Mucosa of stomach (tissue), 1 donor: ENCODE measurements around the gene PLA2G2D.

Experiments used
- H3K27me3 ChIP-seq: one replicate; pipeline ENCODE4 v1.7.0; 2013; ENCODE audit warnings: mild to moderate bottlenecking, low read length; ENCODE audit not compliant: control insufficient read depth, insufficient read depth
- H3K36me3 ChIP-seq: one replicate; pipeline ENCODE4 v1.7.0; 2013; ENCODE audit warnings: low read length; ENCODE audit not compliant: control insufficient read depth, insufficient read depth
- H3K4me1 ChIP-seq: one replicate; pipeline ENCODE4 v1.7.0; 2013; ENCODE audit warnings: mild to moderate bottlenecking, low read length; ENCODE audit not compliant: control insufficient read depth, insufficient read depth
- H3K4me3 ChIP-seq: one replicate; pipeline ENCODE4 v1.7.0; 2013; ENCODE audit warnings: low read length
- H3K9ac ChIP-seq: one replicate; pipeline ENCODE4 v1.7.0; 2013; ENCODE audit warnings: mild to moderate bottlenecking, low read length, moderate library complexity
- H3K9me3 ChIP-seq: one replicate; pipeline ENCODE4 v1.7.0; 2013; ENCODE audit warnings: mild to moderate bottlenecking, low read length, moderate library complexity; ENCODE audit not compliant: control insufficient read depth
- donor health status: Pancreatic carcinoma.

PLA2G2D gene

GRCh38 chr1:20090641-20091040, 28.7 kb downstream of the PLA2G2D start:
- no peak overlapping the region for H3K9ac ChIP-seq
- no peaks in the 10 kb centered on the region for H3K4me1 ChIP-seq
- H3K9me3 ChIP-seq: no peaks in the 10 kb centered on the region
- no peaks in the 10 kb centered on the region for H3K27me3 ChIP-seq
- H3K36me3 ChIP-seq: no peaks in the 10 kb centered on the region
- no peak overlapping the region for H3K4me3 ChIP-seq

- Histone ChIP-seq H3K4me1 (no peaks in the 10 kb centered on the region), H3K9me3 (no peaks in the 10 kb centered on the region), H3K9ac (no peak overlapping the region), H3K4me3 (no peak overlapping the region), H3K36me3 (no peaks in the 10 kb centered on the region), H3K27me3 (no peaks in the 10 kb centered on the region)
Observed at GRCh38 chr1:20090119-20090518, 29.2 kb downstream of the PLA2G2D start.

DNA sequence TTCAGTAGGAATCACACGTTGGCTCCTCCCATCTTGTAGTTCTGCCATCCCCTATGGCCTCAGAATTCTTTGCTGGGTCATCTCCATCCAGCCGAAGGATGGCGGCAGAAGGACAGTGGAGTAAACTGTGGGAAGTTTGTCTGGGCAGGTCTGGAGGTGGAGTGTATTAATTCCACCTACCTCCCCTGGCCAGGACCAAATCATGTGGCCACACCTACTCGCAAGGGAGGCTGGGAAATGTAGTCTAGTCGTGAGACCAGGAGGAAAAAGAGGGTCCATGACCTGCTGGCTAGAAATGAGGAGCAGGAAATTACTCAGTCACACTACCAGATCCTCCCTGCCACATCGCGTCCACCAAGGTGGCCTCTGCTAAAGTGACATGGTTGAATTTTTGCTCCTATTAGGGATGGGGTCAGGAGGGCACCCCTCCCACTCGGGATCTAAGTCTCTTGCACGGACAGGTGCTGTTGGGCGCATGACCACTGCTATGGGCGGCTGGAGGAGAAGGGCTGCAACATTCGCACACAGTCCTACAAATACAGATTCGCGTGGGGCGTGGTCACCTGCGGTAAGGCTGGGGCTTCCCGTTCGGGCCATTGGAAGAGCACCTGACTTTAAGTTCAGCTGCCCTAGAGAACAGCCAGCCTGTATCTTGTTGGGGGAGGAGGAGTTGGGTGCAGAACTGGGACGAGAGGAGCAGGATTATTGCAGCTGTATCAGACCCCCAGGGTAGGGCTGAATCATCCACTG, 29.8 kb downstream of the PLA2G2D start:
- no peaks in the 10 kb centered on the region for H3K27me3 ChIP-seq
- no peaks in the 10 kb centered on the region for H3K36me3 ChIP-seq
- no peak overlapping the region for H3K4me3 ChIP-seq
- H3K4me1 ChIP-seq: no peaks in the 10 kb centered on the region
- H3K9ac ChIP-seq: no peak overlapping the region
- no peaks in the 10 kb centered on the region for H3K9me3 ChIP-seq

- Histone ChIP-seq H3K9ac (no peak overlapping the region), H3K4me1 (no peaks in the 10 kb centered on the region), H3K36me3 (no peaks in the 10 kb centered on the region)
Observed at GRCh38 chr1:20087668-20088067, 31.7 kb downstream of the PLA2G2D start.

GRCh38 chr1:20086800-20087199, 32.5 kb downstream of the PLA2G2D start:
- Histone ChIP-seq H3K27me3 (no peaks in the 10 kb centered on the region), H3K4me3 (no peak overlapping the region), H3K9ac (no peak overlapping the region), H3K36me3 (no peaks in the 10 kb centered on the region), H3K4me1 (no peaks in the 10 kb centered on the region), H3K9me3 (no peaks in the 10 kb centered on the region)

More at GRCh38 chr1:20087668-20088067, 31.7 kb downstream of the PLA2G2D start:
- no peak overlapping the region for H3K4me3 ChIP-seq
- no peaks in the 10 kb centered on the region for H3K9me3 ChIP-seq
- no peaks in the 10 kb centered on the region for H3K27me3 ChIP-seq

DNA sequence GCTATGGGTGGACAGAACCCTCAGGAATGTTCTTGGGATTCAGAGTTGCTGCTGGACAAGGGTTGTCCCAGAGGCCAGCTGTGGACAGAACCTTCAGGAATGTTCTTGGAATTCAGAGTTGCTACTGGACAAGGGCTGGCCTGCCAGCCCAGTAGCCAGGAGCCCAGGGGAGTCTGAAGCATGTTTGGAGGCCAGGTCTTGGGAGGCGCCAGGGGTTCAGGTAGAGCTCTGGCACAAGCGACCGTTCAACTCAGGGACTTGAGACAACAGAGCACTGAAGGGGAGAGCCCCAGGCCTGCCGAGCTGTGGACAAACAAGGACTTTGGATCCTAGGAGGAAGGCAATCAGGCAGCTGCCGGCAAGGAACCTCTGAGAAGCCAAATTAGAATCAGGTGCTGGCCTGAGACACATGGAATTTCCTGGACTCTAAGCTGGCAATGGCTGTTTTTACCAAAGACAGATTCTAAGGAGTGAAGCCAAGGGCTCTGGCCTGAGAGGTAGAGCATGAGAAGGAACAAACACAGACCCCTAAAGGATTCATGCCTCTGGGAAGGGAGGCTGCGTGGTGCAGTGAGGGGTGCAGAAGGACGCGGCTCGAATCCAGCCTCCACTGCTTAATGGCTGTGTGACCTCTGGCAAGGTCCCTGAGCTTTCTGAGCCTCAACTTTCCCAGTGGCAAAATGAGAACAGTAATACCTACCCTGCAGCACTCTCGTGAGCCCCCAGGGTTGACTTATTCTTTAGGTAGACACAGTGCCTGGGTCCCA, 36.0 kb downstream of the PLA2G2D start:
- Histone ChIP-seq H3K9ac (no peak overlapping the region), H3K27me3 (no peaks in the 10 kb centered on the region), H3K4me1 (no peaks in the 10 kb centered on the region), H3K9me3 (no peaks in the 10 kb centered on the region), H3K36me3 (no peaks in the 10 kb centered on the region), H3K4me3 (no peak overlapping the region)

DNA sequence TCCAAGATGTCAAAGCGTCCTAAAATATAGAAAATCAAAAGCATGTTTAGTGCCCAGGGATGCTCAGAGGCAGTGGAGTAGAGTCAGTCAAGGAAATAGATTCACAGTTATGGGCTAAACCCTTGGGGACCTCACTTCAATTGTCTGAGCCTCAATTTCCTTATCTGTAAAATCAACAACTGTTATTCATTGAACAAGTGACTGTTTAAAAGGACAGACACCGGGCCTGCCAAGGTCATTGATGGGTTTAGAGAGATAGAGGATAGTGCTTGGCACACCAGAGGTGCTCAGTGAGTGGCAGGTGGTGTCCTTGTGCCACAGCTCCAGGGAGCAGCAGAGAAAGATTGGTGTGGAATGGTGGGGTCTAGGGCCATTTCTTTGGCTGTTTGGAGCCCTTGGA, 36.6 kb downstream of the PLA2G2D start:
- no peaks in the 10 kb centered on the region for H3K27me3 ChIP-seq
- H3K4me3 ChIP-seq: no peak overlapping the region
- H3K36me3 ChIP-seq: no peaks in the 10 kb centered on the region
- H3K9me3 ChIP-seq: no peaks in the 10 kb centered on the region
- H3K4me1 ChIP-seq: no peaks in the 10 kb centered on the region
- H3K9ac ChIP-seq: no peak overlapping the region

- H3K4me1 ChIP-seq: no peaks in the 10 kb centered on the region
Observed at GRCh38 chr1:20081353-20081810, 38.0 kb downstream of the PLA2G2D start.

GRCh38 chr1:20080441-20081352, 38.6 kb downstream of the PLA2G2D start:
- Histone ChIP-seq H3K36me3 (no peaks in the 10 kb centered on the region), H3K9ac (no peak overlapping the region), H3K4me3 (no peak overlapping the region), H3K27me3 (no peaks in the 10 kb centered on the region), H3K9me3 (no peaks in the 10 kb centered on the region), H3K4me1 (no peaks in the 10 kb centered on the region)

More at GRCh38 chr1:20081353-20081810, 38.0 kb downstream of the PLA2G2D start:
- H3K36me3 ChIP-seq: no peaks in the 10 kb centered on the region
- H3K4me3 ChIP-seq: no peak overlapping the region
- H3K27me3 ChIP-seq: no peaks in the 10 kb centered on the region
- no peak overlapping the region for H3K9ac ChIP-seq
- H3K9me3 ChIP-seq: no peaks in the 10 kb centered on the region

GRCh38 chr1:20079661-20080305, 39.6 kb downstream of the PLA2G2D start:
- Histone ChIP-seq H3K9ac (no peak overlapping the region), H3K4me1 (no peaks in the 10 kb centered on the region), H3K36me3 (no peaks in the 10 kb centered on the region), H3K4me3 (no peak overlapping the region), H3K27me3 (no peaks in the 10 kb centered on the region), H3K9me3 (no peaks in the 10 kb centered on the region)

DNA sequence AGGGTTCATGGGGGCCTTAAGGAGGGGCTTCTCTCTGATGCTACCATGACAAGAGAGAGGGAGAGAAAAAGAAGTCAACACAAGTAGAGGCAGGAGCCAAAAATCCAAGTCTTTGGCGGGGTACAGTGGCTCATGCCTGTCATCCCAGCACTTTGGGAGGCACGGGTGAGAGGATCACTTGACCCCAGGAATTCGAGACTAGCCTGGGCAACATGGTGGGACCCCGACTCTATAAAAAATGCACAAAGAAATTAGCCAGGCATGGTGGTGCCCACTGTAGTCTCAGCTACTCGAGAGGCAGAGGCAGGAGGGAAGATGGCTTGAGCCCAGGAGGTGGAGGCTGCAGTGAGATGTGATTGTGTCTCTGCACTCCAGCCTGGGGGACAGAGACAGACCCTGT, 40.6 kb downstream of the PLA2G2D start:
- Histone ChIP-seq H3K27me3 (no peaks in the 10 kb centered on the region), H3K4me3 (no peak overlapping the region), H3K4me1 (no peaks in the 10 kb centered on the region), H3K36me3 (no peaks in the 10 kb centered on the region), H3K9me3 (no peaks in the 10 kb centered on the region), H3K9ac (no peak overlapping the region)
